GM12892 (cell line): ENCODE data around the gene MSMO1.
A peak's percentile ranks its signal among the peaks of the same experiment; 100 is the strongest.

Experiments used
- DNase-seq: peaks from one replicate; pipeline ENCODE4 v3.0.0; 2011; ENCODE audit not compliant: insufficient read length
- FAIRE-seq: peaks from 2 replicates; lab custom pipeline; 2011; peaks lifted over from hg19 to GRCh38; lab: Jason Lieb, UNC
- POLR2A ChIP-seq: IDR thresholded peaks from 2 replicates; pipeline ENCODE4 v1.6.1; 2011; ENCODE audit warnings: low read depth, low read length, control low read depth
- POLR2AphosphoS5 ChIP-seq: IDR thresholded peaks from 2 replicates; pipeline ENCODE4 v1.6.1; 2011; ENCODE audit warnings: low read depth, low read length, control low read depth
- TAF1 ChIP-seq: IDR thresholded peaks from 2 replicates; pipeline ENCODE4 v1.6.1; 2011; ENCODE audit warnings: low read depth, mild to moderate bottlenecking, control low read depth, low read length, borderline replicate concordance

The MSMO1 gene

GRCh38 chr4:165299399-165300060 lies 27.9 kb upstream of the MSMO1 start:
- DNase-seq, result no peak
- FAIRE-seq, result no peak
- TF ChIP-seq TAF1 (no peak), POLR2AphosphoS5 (no peak), POLR2A (no peak)

DNA sequence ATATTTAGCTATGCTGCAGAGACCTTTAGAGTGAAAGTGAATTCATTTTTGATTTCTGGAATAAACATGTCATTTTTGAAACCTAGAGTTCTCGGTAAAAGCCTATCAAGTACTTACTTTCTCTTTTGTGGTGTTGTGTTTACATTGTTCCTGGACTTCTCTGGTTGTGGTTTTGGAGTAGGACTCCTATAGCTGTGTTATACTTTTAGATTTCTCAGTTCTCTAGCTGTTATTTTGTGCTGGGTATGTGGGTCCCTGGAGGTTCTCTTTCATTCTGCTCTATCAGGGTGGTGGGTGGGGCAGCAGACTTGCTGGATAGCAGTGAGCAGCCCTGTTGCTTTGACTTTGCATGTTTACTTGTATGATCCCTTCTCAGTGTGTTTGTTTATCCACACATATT lies 25.6 kb upstream of the MSMO1 start:
- FAIRE-seq (peak; percentile 86), DNase-seq (no peak)
- TF ChIP-seq POLR2AphosphoS5 (no peak), TAF1 (no peak), POLR2A (no peak)

DNA sequence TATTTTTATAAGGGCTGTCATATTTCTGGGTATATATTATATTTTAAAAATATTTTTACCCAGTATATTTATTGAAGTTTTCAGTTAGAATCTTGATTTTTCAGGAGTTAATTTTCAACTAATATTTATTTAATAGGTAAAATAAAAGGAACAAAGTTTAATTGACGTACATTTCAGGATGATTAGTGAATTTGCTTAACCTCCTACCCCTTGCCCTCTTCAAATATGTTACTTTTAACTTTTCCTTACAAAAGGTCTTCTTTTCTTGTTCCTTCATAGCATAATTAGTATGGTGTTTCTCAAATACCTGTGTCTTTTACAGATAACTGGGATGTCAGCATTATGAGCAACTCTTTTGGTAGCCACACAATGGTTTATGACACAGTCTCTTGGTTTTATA lies 24.8 kb upstream of the MSMO1 start:
- no peak for DNase-seq
- FAIRE-seq, result no peak
- TF ChIP-seq POLR2A (no peak), POLR2AphosphoS5 (no peak), TAF1 (no peak)

DNA sequence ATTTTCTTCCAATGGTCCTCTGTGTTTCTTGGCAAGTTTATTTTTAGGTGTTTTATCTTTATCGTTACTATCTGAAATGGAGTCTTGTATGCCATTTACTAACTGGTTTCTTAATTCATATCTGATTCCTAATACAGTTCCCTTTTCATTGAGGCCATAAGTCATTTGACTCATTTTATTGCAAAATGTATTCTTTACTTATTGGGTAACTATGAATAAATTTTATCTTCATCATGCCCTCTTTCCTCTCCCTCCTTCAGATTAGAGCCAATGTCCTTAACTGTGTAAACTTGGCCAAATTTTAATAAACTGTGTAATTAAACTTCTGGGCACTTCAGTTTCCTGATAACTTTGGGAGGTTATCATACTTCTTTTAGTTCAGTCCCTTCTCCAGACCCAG lies 19.3 kb upstream of the MSMO1 start:
- no peak for TF ChIP-seq TAF1
- FAIRE-seq (no peak), DNase-seq (no peak)

DNA sequence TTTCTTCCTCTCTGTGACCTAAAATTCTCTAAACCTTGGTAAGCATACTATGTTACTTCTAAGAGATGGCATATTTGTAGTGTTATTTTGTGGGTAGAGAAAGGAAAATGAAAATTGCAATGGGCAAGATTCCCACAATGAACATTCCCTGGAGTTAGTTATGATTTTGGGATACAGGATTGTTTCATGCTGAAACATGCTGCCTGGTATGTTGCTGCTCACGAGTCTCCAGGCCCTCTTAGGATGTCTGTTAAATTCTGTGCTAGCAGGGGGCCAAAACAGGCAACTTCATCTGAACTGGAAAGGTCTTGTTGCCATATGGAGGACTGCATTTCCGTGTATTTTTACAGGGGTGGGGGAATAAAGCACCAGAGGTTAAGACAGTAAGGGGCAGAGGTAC lies 18.9 kb upstream of the MSMO1 start:
- no peak for DNase-seq
- FAIRE-seq, result no peak
- TF ChIP-seq TAF1, result no peak
- TF ChIP-seq POLR2AphosphoS5, result no peak
- no peak for TF ChIP-seq POLR2A

GRCh38 chr4:165309456-165309855 lies 18.0 kb upstream of the MSMO1 start:
- TF ChIP-seq POLR2A (no peak), POLR2AphosphoS5 (no peak), TAF1 (no peak)
- DNase-seq (no peak), FAIRE-seq (no peak)

GRCh38 chr4:165312506-165312905 lies 15.0 kb upstream of the MSMO1 start:
- TF ChIP-seq TAF1, result no peak
- no peak for TF ChIP-seq POLR2A
- TF ChIP-seq POLR2AphosphoS5, result no peak
- DNase-seq, result no peak
- FAIRE-seq, result no peak

GRCh38 chr4:165319030-165319429 lies 8.4 kb upstream of the MSMO1 start:
- FAIRE-seq (no peak), DNase-seq (no peak)
- TF ChIP-seq POLR2A, result no peak
- TF ChIP-seq POLR2AphosphoS5, result no peak
- TF ChIP-seq TAF1, result no peak

DNA sequence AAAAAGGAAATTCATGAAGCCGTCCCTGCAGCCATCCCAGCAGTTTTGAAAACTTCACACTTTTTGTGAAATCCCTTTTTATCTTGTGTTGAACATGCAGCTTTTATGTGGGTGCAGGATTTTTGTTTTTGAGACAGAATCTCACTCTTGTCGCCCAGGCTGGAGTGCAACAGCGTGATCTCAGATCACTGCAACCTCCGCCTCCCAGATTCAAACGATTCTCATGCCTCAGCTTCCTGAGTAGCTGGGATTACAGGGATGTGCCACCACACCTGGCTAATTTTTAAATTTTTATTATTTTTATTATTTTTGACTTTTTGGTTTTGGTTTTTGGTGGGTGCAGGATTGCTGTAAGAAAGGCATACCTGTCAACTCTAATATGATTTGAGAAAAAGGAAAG lies 8.0 kb upstream of the MSMO1 start:
- FAIRE-seq (no peak), DNase-seq (no peak)
- TF ChIP-seq POLR2A (no peak), TAF1 (no peak), POLR2AphosphoS5 (no peak)

- TF ChIP-seq POLR2AphosphoS5 (no peak), POLR2A (no peak), TAF1 (no peak)
- DNase-seq (no peak), FAIRE-seq (no peak)
Measured at GRCh38 chr4:165324236-165324917, 3.1 kb upstream of the MSMO1 start.

DNA sequence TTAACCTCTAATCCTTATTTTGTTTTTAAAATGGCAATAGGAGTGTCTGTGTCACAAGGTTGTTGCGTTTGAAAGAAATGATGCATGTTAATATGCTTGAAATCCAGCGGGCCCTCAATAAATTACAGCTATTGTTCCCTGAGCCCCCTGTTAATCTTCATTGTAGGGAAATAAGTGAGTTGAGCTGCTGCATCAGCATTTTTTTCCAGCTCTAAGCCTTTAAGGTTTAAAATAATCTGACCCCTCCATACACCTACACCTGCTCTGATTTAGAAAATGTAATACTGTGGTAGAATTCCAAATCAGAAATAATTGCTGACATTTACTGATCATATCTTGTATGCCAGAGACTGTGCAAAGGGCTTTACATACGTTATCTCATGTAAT lies 2.6 kb upstream of the MSMO1 start:
- no peak for TF ChIP-seq POLR2AphosphoS5
- no peak for TF ChIP-seq POLR2A
- TF ChIP-seq TAF1, result no peak
- DNase-seq (no peak), FAIRE-seq (no peak)

GRCh38 chr4:165325732-165326512 lies 1.5 kb upstream of the MSMO1 start:
- no peak for DNase-seq
- TF ChIP-seq TAF1 (no peak), POLR2A (no peak)
- FAIRE-seq, result peak; percentile 9

DNA sequence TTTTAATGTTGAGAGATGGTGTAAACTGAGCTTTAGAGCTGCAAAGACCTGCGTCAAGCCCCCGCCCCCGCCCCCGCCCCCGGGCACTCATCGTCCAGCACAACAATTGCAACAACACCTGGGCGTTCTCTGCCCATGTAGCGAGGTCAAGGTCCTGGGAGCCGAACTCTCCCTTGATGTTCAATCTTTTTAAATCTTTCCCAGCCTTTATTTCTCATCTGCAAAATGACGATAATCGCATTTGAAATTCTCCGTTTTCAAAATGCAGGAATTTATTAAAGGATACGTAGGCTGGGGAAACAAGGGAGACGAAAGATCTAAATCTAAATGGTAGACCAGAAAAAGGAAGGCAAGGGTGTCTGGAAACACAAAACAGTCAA lies 648 bp upstream of the MSMO1 start:
- TF ChIP-seq TAF1 (no peak), POLR2AphosphoS5 (no peak), POLR2A (no peak)
- FAIRE-seq (no peak), DNase-seq (no peak)
